Right renal cortex interstitium (tissue), 3 donors: ENCODE measurements around the gene IFNK. TPM values are rescaled to one million over a fixed set of nuclear protein-coding genes. Genes with fewer than 3 reads are reported as not detected.
"Not testable (repeated sequence)": the region's sequence is repeated elsewhere in the genome, so short reads cannot be mapped to it uniquely, and the experiment has no call there.

Experiments
- DNase-seq, 3 donors: peaks; one replicate each; pipeline ENCODE4 v3.0.0-alpha.2; 2013; ENCODE audit warnings: low read depth in 3 of 3, low spot score in 2 of 3
- polyA plus RNA-seq, 3 donors: library from polyadenylated mRNA; unstranded; fragments of 120-200 nt; gene quantifications; one replicate each; pipeline ENCODE4 v1.2.1, GENCODE V29; 2013; ENCODE audit not compliant: insufficient read length in 3 of 3

Gene IFNK
- not detected for polyA plus RNA-seq

DNA sequence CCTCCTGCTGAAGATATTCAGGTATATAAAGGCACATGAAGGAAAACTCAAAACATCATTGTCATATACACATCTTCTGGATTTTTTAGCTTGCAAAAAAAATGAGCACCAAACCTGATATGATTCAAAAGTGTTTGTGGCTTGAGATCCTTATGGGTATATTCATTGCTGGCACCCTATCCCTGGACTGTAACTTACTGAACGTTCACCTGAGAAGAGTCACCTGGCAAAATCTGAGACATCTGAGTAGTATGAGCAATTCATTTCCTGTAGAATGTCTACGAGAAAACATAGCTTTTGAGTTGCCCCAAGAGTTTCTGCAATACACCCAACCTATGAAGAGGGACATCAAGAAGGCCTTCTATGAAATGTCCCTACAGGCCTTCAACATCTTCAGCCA, at the start of gene IFNK:
IFNK (plus strand) TSS at position 55 of the 400 bp plus-strand sequence; CDS start at position 102, 47 bp downstream.
- DNase-seq, result no peak

DNA sequence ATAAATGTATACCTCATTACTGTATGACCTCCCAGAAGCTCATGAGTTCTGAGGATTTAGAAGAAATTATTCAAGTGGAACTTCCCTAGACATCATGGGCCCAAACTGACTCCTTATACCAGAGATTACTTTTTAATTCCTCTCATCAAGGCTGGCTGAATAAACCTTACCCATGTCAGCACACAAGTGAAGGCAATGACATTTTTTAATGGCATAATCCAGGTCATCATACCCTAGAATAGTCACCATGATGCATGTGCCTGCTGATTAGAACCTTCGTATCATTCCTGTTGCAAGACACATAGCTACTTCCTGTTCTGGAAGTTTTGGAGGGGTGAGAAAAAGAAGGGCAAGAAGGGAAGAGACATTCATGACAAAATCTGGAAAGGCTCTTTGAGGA, 49.8 kb upstream of the IFNK start:
- no peak for DNase-seq

- DNase-seq, result no peak
Measured at GRCh38 chr9:27475057-27475595, 49.0 kb upstream of the IFNK start.

GRCh38 chr9:27476870-27477515, 47.1 kb upstream of the IFNK start:
- DNase-seq, result no peak

DNA sequence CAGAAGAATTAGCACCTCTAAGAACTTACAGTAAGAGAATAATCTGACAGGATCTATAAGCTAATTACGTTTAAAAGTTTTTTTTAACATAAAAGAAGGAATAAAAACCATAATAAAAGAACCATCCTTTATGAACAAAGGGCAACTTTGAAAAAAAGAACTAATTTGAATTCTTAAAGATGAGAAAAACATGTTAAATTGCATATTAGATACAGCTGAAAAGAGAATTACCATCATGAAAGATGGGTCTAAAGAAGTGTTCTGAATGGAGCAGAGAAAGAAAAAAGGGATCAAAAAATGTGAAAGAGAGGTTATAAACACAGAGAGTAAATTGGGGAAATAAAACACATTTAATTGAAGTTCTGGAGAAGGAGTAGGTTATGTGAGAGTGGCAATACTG, 45.8 kb upstream of the IFNK start:
- no peak for DNase-seq

DNA sequence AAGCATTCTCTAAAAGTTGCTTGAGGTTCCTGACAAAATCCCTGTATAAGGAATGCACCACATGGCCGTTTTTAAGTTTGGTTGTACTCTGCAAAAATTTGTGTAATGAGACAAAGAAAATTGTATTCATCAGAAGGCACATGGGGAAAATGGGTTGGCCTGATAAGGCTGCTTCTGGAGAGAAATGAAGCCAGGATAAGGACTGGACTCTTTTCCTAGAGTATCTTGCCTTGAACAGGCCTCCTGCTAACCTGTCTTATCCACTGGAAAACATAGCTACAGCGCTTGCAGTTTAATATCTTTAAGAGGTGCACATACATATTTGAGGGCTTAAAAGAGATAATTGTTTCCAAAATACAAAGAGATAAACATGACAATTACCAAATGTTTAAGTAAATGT, 41.4 kb upstream of the IFNK start:
- DNase-seq, result no peak

GRCh38 chr9:27483576-27483975, 40.5 kb upstream of the IFNK start:
- DNase-seq, result no peak

GRCh38 chr9:27485158-27485557, 38.9 kb upstream of the IFNK start:
- DNase-seq, result no peak

GRCh38 chr9:27487128-27487640, 36.9 kb upstream of the IFNK start:
- DNase-seq, result no peak

DNA sequence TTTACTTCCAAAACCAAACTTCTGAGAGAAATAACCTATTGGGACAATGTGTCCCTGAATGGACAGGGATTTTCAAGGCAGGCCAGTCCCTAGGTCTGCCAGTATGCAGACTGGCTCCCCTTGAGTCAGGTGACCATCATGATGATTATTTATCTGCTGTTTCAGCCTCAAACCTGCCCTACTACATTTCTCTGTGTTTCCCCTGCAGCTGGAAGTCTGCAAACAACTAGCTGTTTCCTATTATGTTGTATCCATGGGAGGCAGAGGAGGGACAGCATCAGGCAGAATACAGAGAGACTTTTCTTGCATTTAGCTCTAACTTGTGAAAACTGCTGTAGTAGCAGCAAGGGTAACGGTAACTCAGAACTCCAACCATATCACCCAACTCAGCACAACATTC, 36.2 kb upstream of the IFNK start:
- no peak for DNase-seq

DNA sequence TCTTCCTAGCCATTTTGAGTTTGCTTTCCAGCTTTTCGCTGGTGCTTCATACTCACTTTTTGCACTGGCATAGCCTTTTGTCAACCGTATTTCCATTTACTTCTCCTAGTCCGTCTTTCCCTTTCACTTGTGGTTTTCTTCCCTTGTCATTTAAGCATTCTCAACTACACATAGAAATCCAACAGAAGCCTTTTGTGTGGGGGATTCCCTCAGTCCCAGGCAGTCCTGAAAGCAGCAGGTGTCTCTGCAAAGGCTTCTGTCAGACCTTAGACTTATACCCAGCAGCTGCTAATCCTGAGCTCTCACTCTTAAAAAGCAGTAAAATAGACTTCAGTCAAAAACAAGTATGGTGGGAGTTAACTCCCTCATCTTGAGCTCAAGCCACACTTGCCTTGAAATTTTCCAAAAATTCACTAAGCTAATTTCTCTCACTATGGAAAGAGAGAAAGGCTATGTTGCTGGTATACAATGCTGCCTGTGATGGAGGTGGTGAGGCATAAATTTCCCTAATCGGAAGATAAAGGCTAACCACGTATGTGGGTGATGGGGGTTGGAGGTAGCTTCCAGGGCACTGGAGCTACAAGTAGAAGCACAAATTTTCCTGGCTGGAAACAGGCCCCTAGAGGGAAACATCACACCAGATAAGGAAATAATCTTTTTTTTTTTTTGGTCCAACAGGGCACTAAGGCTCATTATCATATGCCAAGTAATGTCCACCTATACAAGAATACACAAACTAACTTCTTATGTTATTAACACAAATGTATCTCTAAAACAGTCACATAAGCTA, 34.8 kb upstream of the IFNK start:
- DNase-seq, result no peak

DNA sequence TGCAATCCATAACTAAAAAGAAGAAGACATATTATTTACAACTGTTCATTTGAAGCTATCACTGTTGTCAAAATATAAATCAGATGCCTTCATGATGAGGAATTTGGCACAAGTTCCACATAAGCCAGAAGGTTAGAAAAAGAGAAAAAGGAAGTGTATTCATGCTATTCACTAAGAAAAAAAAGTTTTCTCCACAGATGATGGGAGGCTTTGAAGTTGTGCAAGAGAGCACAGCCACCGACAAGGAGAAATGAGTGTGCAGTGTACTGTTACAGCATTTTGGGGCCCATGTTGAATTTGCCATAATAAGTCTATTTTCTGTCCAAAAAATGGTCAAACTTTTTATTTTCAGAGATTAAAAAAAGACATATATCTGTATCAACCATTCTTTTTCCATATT, 32.9 kb upstream of the IFNK start:
- DNase-seq, result no peak

DNA sequence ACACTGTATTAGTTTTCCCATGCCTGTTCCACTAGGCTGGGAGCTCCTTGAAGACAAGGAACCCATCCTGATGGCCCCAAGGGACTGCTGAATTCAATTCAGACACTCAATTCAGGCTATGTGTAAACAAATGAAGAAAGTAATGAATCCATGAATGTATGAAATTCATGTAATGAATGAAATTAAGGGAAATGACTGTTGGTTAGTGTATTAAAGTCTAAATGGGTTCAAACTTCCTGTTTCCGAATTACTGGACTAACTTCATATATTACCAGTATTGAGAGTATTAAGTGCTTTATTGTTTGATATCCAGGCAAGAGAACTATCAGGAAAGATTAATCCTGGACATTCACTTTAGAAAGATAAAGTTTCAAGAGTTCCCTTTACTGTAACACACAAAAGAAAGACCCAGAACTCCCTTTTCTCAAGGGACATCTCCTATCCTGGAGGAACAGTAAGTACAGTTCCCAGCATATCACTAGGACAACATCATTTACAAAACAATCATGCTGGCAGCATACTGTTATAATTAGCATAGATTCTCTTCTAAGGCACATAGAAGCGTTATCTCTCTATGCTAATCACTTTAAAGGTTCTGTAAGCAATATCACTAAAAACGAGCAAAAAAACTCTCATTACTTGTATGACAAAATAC, 28.5 kb upstream of the IFNK start:
- DNase-seq, result no peak

DNA sequence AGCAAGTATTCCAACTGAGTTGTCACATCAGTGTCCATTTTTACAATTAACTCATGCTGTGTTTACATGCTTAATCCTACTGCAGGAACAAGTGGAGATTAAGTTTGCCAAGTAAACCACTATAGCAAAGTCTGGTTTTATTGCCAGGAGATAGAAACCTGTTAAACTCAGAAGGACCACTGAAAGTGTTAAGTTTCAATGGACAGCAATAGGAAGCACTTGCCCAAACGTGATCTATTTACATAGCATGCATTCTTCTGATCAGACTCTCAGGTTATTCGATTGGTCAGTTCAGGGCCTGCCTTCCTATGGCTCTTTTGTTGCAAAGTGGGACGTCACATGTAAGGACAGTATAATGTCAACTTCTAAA, 28.0 kb upstream of the IFNK start:
- DNase-seq, result no peak

- DNase-seq, result no peak
Measured at GRCh38 chr9:27497883-27498417, 26.1 kb upstream of the IFNK start.

DNA sequence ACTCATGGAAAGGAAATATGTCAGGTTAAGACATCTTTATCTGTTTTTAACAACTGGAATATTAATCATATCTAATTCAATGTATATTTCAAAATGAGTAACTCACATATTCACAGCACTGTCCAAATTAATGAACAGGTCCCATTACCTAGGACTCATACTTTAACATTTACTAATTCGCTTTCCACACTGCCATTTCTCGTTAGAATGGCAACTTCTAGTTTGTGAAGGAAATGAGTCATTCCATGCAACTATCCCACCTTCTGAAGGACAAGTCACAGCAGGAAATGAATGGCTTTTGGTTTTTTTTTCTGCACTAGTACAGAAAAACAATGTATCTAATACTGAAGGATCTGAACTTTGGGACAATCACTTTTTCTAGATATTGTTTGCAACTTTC, 24.6 kb upstream of the IFNK start:
- no peak for DNase-seq

DNA sequence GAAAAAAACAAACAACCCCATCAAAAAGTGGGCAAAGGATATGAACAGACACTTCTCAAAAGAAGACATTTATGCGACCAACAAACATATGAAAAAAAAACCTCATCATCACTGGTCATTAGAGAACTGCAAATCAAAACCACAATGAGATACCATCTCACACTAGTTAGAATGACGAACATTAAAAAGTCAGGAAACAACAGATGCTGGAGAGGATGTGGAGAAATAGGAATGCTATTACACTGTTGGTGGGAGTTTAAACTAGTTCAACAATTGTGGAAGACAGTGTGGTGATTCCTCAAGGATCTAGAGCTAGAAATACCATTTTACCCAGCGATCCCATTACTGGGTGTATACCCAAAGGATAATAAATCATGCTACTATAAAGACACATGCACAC, 23.2 kb upstream of the IFNK start:
- DNase-seq, result not testable (repeated sequence)

- no peak for DNase-seq
Measured at GRCh38 chr9:27503623-27504022, 20.5 kb upstream of the IFNK start.

- DNase-seq, result no peak
Measured at GRCh38 chr9:27504259-27504658, 19.8 kb upstream of the IFNK start.

- DNase-seq, result no peak
Measured at GRCh38 chr9:27505744-27506161, 18.3 kb upstream of the IFNK start.

GRCh38 chr9:27506981-27507380, 17.1 kb upstream of the IFNK start:
- no peak for DNase-seq
